Ureter (tissue), 1 donor: ENCODE measurements around the gene PRX. TPM values are rescaled to one million over a fixed set of nuclear protein-coding genes. Genes with fewer than 3 reads are reported as not detected.
"Not testable (repeated sequence)": the region's sequence is repeated elsewhere in the genome, so short reads cannot be mapped to it uniquely, and the experiment has no call there.

ENCODE experiments used
- DNase-seq: peaks from one replicate; pipeline ENCODE4 v3.0.0-alpha.2; 2020; ENCODE audit warnings: low spot score
- total RNA-seq: library from RNA; stranded (reverse); gene quantifications from one replicate; pipeline ENCODE4 v1.2.4, GENCODE V29; 2023
- donor health status: DM: yes; HTN: yes; CAD: no.

The PRX gene
- total RNA-seq, 1 donor from 2014 or later, result 3.2 TPM

- no peak for DNase-seq
These were observed 28.6 kb upstream of the PRX start for GRCh38 chr19:40441719-40442253.

GRCh38 chr19:40438284-40438683 lies 25.1 kb upstream of the PRX start:
- DNase-seq, result no peak

- peak; percentile 91 for DNase-seq
These were observed 20.4 kb upstream of the PRX start for GRCh38 chr19:40433391-40434216.

- DNase-seq, result not testable (repeated sequence)
These were observed 19.6 kb upstream of the PRX start for GRCh38 chr19:40432760-40433159.

GRCh38 chr19:40431698-40432097 lies 18.5 kb upstream of the PRX start:
- DNase-seq, result no peak

- not testable (repeated sequence) for DNase-seq
These were observed 17.1 kb upstream of the PRX start for GRCh38 chr19:40430242-40430641.

GRCh38 chr19:40428197-40428596 lies 15.0 kb upstream of the PRX start:
- DNase-seq, result not testable (repeated sequence)

GRCh38 chr19:40425450-40426287 lies 12.5 kb upstream of the PRX start, which contains the start of gene SERTAD1:
Gene SERTAD1 (minus strand): TSS chr19:40425992. CDS start chr19:40423546, 2,446 bp downstream.
- DNase-seq, result peak; percentile 100

GRCh38 chr19:40424637-40425449 lies 11.7 kb upstream of the PRX start:
- no peak for DNase-seq

GRCh38 chr19:40423938-40424337 lies 10.8 kb upstream of the PRX start:
- no peak for DNase-seq

GRCh38 chr19:40422748-40423566 lies 9.8 kb upstream of the PRX start:
- no peak for DNase-seq

GRCh38 chr19:40421993-40422747 lies 9.0 kb upstream of the PRX start:
- no peak for DNase-seq

GRCh38 chr19:40420766-40421765 lies 7.9 kb upstream of the PRX start:
- peak; percentile 95 for DNase-seq

GRCh38 chr19:40420451-40420765 lies 7.2 kb upstream of the PRX start:
- DNase-seq, result no peak

- DNase-seq, result no peak
These were observed 6.6 kb upstream of the PRX start for GRCh38 chr19:40419780-40420179.

- no peak for DNase-seq
These were observed 6.0 kb upstream of the PRX start for GRCh38 chr19:40419066-40419612.

GRCh38 chr19:40418040-40418439 lies 4.9 kb upstream of the PRX start:
- no peak for DNase-seq

GRCh38 chr19:40417643-40417981 lies 4.4 kb upstream of the PRX start:
- DNase-seq, result no peak
